NK-92 (cell line): Measurements from ENCODE around the gene ST8SIA2.

Experiments used
- DNase-seq: peaks from one replicate; lab custom pipeline; 2025; ENCODE audit not compliant: unreplicated experiment; lab: John Stamatoyannopoulos, UW

ST8SIA2 gene

GRCh38 chr15:92393071-92393979, at the start of gene ST8SIA2:
ST8SIA2 (plus strand) TSS chr15:92393881; CDS start chr15:92394065, 184 bp downstream.
- DNase-seq = no peak

GRCh38 chr15:92343924-92344643, 49.6 kb upstream of the ST8SIA2 start:
- DNase-seq = no peak

GRCh38 chr15:92346063-92346462, 47.6 kb upstream of the ST8SIA2 start:
- no peak for DNase-seq

- no peak for DNase-seq
Measured at GRCh38 chr15:92355307-92355706, 38.4 kb upstream of the ST8SIA2 start.

GRCh38 chr15:92361321-92362000, 32.2 kb upstream of the ST8SIA2 start:
- no peak for DNase-seq

- DNase-seq = no peak
Measured at GRCh38 chr15:92362001-92362350, 31.7 kb upstream of the ST8SIA2 start.

- no peak for DNase-seq
Measured at GRCh38 chr15:92365084-92365483, 28.6 kb upstream of the ST8SIA2 start.

GRCh38 chr15:92365906-92366305, 27.8 kb upstream of the ST8SIA2 start:
- no peak for DNase-seq

DNA sequence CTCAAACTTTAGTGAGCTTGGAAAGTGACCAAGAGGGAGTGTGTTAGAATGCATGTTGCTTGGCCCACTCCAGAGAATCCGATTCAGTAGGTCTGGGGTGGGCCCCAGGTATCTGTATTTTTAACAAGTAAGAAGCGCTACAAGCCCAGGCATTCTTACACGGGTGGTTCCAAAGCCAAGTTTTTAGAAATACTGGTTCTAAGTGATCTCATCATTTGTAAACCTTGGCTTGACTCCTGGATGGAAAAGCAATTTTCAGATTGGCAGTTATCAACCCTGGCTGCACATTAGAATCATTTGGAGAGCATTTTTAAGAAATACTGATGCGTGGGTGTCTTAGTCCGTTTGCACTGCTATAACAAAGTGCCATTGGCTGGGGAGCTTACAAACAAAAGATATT, 27.3 kb upstream of the ST8SIA2 start:
- no peak for DNase-seq

GRCh38 chr15:92375057-92375456, 18.6 kb upstream of the ST8SIA2 start:
- DNase-seq = no peak

DNA sequence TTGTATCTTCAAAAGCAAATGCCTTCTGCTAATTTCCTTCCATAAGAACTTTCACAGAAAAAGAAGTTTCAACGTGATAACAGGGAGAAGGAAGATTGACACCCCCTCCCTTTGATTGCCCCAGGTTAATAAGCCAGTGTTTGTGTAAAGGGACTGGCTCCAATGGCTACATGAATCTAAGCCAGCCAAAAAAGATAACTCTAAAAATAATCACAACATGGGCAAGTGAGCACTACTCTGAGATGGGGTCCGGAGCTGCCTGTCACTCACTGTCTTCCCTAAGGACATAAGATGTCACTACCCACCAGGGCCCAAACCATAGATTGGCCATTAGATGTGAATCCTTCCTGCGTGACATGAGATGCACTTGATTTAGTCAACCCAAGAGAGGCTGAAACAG, 17.6 kb upstream of the ST8SIA2 start:
- no peak for DNase-seq

- no peak for DNase-seq
Measured at GRCh38 chr15:92377083-92377789, 16.4 kb upstream of the ST8SIA2 start.

DNA sequence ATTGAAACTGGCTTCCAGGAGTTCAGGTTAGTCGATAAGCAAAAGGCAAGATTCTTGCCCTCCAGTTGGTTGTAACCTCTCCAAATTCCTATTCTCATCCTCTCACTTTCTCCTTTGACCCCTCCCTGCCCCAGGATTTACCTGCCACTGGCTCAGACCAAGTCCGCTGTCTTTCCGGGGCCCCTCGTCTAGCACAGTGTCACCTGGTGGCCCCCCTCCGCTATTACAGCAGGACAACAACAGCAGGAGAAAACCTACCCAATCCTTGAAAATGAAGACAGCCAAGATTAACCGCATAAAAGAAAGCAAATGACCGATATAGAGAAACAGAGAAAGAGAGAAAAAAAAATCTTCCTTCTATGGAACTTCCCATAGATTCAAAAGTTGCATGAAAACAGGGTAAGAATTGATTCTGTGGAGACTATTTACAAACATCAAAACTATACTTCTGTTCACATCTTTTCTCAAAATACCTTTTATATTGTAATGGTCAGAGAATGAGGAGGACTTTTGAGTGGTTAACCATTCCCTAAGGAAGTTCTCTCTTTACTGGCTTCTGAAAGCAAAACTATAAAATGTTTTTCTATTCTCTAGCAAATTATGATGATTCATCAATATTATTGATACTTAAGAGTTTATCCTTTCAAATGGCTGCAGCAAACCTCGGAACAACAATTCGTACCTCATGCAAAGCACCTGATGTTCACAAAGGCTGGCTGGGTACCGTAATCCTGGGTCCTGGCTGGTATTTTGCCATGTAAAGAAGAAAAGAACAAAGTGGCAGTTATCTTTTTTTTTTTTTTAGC, 10.0 kb upstream of the ST8SIA2 start:
- DNase-seq = no peak

- no peak for DNase-seq
Measured at GRCh38 chr15:92384381-92384780, 9.3 kb upstream of the ST8SIA2 start.

DNA sequence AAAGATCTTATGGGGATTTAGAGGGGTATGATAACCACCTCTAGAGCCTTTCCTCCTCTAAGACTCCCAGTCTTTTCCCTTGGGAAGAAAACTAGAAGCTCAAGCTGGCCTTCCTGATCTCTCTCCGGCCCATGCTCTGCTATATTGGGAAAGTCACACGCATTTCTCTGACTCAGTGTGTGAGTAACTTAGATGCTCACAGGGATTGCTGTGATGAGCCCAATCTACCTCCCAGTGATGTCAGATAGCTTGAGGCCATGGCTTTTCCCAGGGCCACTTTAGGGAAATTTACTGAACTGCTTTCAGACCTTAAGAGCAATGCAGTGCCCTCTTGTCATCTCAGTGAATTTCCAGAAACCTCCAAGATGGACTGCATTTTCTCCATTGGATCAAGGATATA, 8.6 kb upstream of the ST8SIA2 start:
- DNase-seq = no peak

- DNase-seq = no peak
Measured at GRCh38 chr15:92391640-92392039, 2.0 kb upstream of the ST8SIA2 start.

DNA sequence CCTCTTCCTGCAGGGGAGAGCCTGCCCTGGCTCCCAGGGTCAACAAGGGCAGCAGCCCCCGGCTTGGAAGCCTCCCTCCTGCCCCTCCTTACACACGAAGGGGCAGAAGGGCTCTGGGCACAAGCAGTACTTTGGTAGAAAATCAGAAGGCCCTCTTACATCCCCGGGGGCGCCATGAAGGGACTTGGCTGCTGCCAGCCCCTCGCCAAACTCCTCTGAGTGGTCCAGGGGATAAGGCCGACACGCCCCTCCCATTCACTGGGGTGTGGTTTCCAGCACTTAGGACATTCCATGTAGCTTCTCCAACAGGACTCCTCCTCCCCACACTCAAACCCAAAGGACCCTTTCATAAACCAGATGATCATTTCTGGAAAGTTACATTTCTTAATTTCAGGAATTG, 1.2 kb upstream of the ST8SIA2 start:
- no peak for DNase-seq

GRCh38 chr15:92393980-92394308, 263 bp downstream of the ST8SIA2 start:
- DNase-seq = no peak

GRCh38 chr15:92394309-92395097, 822 bp downstream of the ST8SIA2 start:
- no peak for DNase-seq
